ENCODE data around the gene SLC46A1.

Gene SLC46A1

DNA sequence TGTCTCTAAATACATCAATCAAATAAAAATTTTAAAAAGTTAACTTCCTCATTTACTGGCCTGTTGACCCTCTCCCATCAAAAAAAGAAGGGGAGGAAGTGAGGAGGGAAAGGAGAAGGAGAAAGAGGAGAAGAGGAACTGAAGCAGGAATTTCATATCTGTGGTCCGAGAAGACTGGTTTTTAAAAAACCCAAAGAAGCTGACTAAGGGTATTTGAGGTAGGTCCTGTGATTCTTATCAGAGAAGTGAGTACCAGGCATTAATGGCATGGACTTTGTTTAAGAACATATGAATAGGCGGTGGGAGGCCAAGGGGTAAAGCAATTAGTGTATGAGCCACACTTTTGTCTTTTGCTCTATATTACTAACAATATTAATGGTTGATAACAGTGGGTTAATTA lies 2.0 kb downstream of the SLC46A1 start:
- no peak for DNase-seq (ENCODE audit: low read depth in 2 of 2)

DNA sequence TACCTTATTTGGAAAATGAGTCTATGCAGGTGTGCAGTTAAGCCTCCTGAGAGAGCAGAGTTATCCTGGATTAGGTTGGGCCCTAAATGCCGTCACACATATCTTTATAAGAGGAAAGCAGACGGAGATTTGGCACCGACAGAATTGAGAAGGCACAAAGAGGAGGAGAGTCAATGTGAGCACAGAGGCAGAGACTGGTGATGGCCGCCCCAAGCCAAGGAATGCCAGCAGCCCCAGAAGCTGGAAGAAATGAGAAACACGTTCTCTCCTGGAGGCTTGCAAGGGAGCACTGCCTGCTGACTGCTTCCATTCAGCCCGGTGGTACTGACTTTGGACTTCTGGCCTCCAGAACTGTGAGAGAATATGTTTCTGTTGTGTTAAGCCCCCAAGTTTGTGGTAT lies 3.2 kb downstream of the SLC46A1 start:
- no peak for DNase-seq (ENCODE audit: low read depth in 2 of 2)

DNA sequence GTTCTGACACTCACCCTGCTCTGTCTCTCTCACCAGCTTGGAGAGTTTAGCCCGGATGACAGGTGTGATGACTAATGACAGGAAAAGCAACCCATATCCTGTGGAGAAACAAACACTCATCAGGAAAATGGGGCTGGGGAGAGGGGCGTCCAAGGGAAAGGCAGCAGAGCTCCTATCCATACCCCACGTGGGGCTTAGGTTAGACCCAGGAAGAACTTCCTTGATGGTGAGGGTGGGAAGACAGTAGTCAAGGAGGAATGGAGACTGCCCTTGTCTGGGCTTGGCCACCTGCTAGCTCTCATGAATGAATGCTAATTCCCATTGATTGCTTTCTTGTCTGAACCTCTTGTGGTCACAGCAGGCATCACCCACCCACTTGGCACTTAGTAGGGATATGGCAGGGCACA lies 3.8 kb downstream of the SLC46A1 start:
- no peak for DNase-seq (ENCODE audit: low read depth in 2 of 2)

DNA sequence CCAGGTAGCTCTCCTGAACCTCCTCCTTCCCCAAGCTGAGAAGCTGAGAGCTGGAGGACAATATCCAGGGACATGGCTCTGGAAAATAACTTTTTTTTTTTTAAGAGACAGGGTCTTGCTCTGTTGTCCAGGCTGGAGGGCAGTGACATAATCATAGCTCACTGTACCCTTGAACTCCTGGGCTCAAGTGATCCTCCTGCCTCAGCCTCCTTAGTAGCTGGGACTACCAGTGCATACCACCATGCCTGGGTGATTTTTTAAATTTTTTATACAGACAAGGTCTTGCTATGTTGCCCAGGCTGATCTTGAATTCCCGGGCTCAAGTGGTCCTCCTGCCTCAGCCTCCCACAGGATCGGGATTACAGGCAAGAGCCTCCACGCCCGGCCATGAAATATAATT lies 6.2 kb downstream of the SLC46A1 start:
- no peak for DNase-seq (ENCODE audit: low read depth in 2 of 2)

DNA sequence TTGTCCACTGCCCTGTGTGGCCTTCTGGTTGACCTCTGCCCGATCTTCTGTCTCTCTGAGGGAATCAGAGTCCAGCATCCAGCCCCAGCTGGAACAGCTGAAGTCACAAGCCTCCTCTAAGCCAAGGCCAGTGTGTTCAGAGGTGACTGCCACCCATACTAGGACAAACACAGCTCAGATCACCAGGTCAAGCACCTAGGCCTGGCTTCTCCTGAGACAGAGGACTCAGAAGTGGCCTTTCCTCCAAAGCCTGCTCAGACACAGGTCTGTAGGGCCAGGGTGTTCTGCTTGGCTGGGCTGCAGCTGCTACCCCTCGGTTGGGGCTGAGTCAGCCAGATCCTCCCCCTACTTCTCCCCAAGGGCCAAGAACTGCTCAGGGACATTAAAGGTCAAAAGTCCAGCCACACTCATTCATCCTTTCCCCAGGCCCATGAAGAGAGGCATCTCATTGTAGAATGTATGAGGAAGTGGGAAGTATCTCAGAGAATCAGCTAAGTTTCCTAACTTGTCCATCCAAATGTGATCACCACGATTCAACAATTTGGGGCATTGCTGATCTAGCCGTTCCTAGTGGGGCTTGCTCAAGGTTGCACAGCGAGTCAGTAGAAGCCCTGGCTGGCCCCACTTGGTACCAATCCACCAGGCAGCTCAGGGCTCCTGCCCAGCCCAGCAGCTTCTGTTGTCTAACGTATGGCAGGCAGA lies 7.6 kb downstream of the SLC46A1 start:
- no peak for DNase-seq (ENCODE audit: low read depth in 2 of 2)

DNA sequence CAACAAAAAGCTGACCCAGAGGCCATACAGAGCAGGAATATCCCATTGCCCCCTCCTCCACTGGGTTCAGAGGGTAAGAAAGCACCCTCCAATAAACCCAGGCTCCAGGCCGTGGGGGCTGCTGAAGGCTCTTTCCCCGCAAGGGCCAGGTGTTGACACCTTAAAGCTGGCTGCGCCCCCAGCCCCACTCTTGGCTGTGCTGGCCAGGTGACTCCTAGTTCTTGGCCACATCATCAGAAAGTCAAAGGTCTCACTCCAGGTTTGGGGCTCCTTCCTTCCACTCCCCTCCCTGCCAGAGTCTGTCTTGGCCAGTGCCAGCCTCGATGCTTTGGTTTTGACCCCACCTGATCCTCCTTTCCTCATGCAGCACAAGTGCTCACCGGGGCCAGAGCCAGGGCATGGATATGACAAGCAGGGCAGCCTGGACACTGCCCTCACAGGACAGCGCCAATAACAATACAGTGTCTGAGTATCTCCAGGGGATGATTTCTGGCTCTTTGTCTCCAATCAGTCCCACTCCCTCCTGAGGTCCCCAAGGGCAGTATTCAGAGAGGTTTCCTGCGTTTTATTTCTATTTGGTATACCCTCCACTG lies 8.2 kb downstream of the SLC46A1 start:
- DNase-seq (ENCODE audit: low read depth in 2 of 2), result no peak

DNA sequence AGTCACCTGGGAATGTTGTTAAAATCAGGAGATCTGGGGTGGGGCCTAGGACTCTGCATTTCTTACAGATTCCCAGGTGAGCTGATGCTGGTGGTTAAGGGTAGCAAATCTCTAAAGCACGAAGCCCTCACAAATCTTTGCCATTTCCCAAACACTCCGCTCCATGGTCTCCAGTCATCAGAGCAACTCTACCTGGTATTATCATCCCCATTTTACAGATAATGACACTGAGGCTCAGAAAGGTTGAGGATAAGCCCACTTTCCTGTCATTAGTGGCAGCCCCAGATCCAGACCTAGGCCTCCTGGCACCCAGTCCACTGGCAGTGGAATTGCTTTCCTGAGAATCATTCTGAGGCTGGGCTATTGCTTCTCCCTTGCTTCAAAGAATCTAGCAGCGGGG lies 8.7 kb downstream of the SLC46A1 start:
- no peak for DNase-seq (ENCODE audit: low read depth in 2 of 2)

DNA sequence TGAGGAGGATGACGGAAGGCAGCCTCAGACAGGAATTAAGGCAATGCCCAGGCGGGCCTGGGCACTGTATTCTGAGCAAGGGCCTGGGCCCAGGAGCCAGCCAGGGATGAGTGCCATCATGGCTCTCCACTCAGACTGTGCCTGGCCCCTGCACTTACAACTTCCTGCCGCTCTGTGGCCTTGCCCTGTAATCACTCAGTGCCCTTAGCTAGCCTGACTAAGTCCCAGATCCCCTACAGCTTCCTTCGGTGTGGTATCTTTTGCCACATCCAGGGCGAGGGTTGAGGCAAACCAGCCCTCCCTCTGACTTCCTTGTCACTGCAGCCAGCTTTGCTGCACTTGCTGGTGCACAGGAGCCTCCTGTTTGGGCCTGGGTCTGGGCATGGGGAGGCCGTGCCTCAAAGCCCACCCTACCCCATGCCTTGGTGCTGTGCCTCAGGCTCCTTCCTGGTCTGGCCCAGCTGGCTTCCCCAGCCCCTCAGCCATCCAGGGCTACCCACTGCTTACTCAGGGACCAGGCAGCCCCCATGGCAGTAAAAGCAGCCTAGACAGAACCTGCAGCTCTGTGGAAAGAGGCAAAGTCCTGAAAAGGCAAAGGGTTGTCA lies 9.3 kb downstream of the SLC46A1 start:
- DNase-seq (ENCODE audit: low read depth in 2 of 2), result no peak

DNA sequence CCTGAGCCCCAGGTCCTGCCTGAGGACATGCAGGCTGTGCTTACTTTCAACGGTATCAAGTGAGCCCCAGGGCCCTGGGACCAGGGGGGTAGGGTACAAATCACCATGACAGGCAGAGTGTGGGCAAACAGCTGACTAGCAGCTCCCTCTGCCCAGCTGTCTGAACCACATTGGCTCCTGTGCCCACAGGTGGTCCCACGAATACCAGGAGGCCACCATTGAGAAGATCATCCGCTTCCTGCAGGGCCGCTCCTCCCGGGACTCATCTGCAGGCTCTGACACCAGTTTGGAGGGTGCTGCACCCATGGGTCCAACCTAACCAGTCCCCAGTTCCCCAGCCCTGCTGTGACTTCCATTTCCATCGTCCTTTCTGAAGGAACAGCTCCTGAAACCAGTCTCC lies 10.0 kb downstream of the SLC46A1 start:
- no peak for DNase-seq (ENCODE audit: low read depth in 2 of 2)

DNA sequence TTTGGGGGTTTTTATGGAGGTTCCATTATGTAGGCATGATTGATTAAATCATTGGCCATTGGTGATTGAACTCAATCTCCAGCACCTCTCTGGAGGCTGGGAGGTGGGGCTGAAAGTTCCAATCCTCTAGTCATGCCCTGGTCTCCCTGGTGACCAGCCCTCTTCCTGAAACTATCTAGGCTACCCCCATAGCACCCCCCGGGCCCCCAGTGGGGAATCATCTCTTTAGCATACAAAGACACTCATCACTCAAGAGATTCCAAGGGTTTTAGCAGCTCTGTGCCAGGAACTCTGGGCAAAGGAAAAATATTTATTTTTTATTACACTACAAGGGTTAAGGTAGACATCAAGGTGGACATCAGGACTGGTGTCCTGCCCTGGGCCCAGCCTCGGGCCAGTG lies 10.6 kb downstream of the SLC46A1 start:
- DNase-seq (ENCODE audit: low read depth in 2 of 2), result no peak

DNA sequence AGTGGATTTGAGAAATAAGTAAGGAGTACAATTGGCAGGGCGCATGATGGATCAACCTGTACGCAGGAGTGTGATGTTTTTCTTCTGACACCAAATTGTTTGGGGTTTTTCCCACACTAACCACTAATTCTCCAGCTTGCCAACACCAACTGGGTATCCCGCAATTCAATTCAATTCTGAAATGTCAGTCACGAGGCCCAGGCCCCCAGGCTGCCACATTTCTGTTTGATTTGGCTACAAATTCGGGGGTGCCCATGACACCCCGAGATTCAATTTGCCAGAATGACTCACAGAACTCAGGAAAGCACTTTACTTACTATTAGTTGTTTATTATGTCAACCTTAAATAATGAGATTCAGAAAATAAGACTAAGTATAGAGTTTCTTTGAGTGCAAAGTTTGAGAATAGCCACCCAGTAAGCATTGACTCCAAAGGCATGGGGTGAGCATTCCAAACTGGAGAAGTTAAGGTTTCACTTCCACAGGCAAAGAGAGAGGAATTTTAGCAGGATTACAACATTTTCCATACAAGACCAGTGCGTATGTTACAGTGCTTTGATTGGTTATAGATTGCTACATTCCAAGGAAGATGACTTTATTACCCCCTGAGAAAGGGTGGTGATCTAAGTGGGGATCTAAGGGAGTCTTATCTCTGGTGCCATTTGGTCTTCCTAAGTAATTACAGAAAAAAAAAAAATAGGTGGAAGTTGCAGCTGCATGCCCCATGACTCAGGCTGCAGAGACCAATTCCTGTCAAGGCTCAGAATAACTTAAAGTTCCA lies 11.5 kb downstream of the SLC46A1 start:
- DNase-seq (ENCODE audit: low read depth in 2 of 2), result no peak

DNA sequence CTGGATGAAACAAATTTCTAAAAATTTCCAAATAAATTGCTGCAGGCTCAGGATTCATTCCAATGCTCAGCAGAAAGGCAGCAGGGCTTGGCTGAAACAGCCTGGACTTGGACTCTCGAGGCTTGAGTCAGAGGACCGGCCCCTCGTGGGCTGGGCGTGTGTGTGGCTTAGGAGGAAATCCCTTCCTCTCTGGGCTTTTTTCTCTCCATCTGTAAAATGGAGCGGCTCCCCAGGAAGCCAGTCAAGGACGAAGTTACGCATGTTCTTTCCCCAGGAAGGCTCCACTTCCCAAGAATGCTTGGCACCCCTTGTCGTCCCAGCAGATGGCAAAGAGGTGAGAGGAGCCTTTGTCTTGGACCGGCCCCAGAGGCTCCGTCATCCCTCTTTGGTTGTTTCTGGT lies 13.5 kb downstream of the SLC46A1 start:
- DNase-seq (ENCODE audit: low read depth in 2 of 2), result no peak

DNA sequence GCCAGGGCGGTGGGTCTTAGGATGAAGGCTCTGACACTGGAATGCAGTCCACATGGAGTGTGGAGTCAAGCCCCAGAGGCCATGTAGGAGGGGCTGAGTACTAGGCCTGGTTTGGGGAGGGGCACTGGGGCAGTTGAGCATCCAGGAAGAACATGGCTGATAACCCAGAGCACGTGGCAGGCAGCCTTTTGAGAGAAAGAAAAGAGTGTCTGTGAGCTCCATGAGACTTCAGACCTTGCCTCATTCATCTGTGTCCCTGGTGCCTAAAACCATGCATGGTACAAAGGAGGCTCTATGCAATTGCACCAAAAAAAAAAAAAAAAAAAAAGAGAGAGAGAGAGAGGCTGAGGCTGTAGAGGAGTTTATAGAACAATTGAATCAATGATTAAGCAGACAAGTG lies 14.6 kb downstream of the SLC46A1 start:
- no peak for DNase-seq (ENCODE audit: low read depth in 2 of 2)

DNA sequence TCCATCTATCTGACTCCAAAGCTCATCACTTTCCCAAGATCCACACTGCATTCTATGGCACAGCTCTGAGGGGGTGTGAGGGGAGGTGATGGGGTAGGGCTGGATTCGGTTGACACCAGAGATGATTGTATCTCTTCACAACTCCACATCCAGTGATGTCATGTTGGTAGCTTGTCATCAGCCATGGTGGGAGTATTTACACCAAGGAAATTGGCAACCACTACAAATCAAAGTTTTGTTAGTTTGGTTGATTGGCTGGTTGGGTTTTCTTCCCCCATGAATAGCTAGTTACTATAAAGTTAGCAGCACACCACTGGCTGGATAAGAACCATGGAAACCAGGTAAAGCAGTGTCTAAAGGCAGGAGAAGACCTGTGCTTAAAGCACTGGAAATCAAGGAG lies 15.0 kb downstream of the SLC46A1 start:
- DNase-seq (ENCODE audit: low read depth in 2 of 2), result no peak

DNA sequence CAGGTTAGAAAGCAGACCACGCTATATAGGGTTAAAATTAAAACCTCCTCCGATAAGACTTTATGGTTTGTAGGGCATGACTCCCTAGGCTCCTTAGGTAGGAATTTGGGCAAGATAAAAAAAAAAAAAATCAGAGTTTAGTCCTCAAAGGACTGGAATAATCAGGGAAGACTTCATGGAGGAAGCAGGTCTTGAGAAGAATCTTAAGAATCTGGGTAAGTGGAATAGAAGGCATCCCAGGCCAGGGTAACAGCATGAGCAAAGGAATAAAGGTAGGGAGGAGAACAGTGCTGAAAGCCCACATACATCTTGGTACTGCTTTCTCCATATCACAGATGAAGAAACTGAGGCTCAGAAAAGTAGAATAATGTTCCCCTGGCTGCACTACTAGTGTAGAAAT lies 15.4 kb downstream of the SLC46A1 start:
- DNase-seq (ENCODE audit: low read depth in 2 of 2), result no peak

DNA sequence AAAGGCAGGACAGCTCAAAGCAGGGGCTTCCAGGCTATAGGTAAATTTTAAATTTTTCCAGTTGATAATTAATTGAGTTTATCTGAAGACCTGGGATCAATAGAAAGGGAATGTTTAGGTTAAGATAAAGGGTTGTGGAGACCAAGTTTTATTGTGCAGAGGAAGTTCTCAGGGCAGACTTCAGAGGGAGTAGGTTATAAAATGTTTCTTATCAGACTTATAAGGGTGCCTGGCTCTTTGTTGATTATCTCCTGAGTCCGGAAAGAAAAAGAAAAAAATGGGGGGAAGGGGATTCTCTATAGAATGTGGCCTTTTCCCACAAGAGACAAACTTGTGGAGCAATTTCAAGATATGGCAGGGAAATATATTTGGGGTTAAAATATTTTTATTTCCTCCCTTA lies 15.9 kb downstream of the SLC46A1 start:
- no peak for DNase-seq (ENCODE audit: low read depth in 2 of 2)

DNA sequence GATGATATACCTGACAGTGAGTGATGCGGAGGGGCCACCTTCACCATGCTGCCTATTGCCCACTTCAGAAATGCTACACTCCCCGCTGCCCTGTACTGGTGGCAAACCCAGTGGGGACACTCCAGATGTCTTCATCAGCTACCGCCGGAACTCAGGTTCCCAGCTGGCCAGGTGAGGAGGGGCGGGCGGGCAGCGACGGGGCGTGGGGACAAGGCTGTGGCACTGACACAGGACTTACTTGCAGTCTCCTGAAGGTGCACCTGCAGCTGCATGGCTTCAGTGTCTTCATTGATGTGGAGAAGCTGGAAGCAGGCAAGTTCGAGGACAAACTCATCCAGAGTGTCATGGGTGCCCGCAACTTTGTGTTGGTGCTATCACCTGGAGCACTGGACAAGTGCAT lies 17.9 kb downstream of the SLC46A1 start:
- no peak for DNase-seq (ENCODE audit: low read depth in 2 of 2)

DNA sequence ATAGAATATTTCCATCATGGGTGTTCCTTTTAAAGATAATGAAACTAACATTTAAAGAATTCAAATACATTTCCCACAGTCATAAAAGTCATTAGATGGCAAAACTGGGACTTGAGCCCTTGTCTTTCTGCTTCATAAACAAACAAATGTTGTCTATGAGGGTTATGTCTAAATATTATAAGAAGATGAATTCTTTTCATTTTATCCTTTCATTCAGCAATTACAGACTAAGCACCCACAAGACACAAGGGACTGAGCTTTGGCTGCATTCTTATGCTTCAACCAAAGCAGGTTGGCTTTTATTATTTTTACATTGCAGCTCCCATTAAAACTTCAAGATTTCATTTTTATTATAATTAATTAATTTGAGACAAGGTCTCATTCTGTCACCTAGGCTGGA lies 19.6 kb downstream of the SLC46A1 start:
- DNase-seq (ENCODE audit: low read depth in 2 of 2), result no peak

DNA sequence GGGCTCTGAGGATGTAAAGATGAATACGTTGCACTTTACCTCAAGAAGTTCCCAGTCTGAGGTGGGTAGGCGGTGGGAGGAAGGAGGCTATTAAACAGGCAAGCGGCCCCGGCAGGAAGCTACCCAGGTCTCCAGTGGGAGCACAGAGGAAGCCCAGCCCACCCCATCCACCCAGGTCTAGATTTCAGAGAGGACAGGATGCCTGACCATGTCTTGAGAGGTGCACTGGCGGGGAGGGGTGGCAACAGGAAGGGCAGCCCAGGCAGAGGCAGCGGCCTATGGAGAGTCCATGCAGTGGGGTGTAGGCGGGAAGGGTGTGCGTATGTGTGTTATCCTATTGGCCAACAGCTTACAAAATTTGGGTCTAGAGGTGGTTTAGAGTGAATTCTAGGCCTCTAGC lies 20.6 kb downstream of the SLC46A1 start:
- no peak for DNase-seq (ENCODE audit: low read depth in 2 of 2)

DNA sequence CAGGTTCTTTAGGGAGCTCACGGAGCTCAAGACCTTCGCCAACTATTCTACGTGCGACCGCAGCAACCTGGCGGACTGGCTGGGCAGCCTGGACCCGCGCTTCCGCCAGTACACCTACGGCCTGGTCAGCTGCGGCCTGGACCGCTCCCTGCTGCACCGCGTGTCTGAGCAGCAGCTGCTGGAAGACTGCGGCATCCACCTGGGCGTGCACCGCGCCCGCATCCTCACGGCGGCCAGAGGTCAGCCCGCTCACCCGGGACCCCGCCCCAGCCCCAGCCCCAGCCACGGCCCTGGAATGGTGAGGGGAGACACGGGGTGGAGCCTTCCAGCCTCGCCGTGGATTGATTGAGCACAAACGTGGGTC lies 21.0 kb downstream of the SLC46A1 start:
- DNase-seq (ENCODE audit: low read depth in 2 of 2), result no peak

DNA sequence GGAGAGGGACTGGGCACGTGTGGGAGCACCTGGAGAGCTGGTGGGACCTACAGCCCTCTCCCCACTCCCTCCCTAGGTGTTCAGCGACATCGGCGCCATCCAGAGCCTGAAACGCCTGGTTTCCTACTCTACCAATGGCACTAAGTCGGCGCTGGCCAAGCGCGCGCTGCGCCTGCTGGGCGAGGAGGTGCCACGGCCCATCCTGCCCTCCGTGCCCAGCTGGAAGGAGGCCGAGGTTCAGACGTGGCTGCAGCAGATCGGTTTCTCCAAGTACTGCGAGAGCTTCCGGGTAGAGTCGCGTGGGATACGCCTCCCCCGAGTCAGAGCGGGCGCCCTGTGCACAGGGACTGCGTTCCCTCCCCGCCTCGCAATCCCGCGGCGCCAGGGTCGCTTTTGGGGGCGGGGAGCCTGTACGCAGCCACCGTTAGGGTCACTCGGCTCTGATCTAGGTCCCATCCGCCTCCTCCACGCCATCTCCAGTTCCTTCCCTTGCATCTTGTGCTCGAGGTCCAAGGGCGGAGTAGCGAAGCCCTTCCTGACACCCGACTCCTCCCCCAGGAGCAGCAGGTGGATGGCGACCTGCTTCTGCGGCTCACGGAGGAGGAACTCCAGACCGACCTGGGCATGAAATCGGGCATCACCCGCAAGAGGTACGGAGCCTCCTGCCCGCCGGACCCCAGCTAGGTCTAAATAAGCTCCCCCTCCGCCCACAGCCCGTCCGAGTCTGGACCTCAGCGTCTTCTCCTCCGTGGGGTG lies 21.6 kb downstream of the SLC46A1 start:
- DNase-seq (ENCODE audit: low read depth in 2 of 2), result peak; percentile 37 to 53

All from stimulated activated CD8-positive, alpha-beta memory T cell treated with anti-CD3 and anti-CD28 coated beads, Interleukin-2, amount 100 ng/mL, for 48 hours (primary cell).